ENCODE results near the gene JOSD2. TPM values are rescaled to one million over a fixed set of nuclear protein-coding genes. Genes with fewer than 3 reads are reported as not detected.

JOSD2 gene, protein sequence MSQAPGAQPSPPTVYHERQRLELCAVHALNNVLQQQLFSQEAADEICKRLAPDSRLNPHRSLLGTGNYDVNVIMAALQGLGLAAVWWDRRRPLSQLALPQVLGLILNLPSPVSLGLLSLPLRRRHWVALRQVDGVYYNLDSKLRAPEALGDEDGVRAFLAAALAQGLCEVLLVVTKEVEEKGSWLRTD
- total RNA-seq, result 10 to 100 TPM in 5 of 6 donors, 1 to 10 TPM in 1; 8.0 to 23.3 (median 13.2) TPM
- polyA plus RNA-seq, result 10 to 100 TPM; 25.1 to 41.2 TPM

GRCh38 chr19:50511069-50511822 lies at the start of gene JOSD2:
JOSD2 (minus strand) TSS chr19:50511191; CDS start chr19:50510431, 760 bp downstream.
- intact Hi-C loops (cut with DNase I), result no loop called here
- 2% methylated on average over 64 to 69 of the region's 69 CpGs for WGBS, 2 donors
- peak; percentile 90 to 95 (median 93) for ATAC-seq
- no peaks in the 10 kb centered on the region for H3K27me3 ChIP-seq
- no peaks in the 10 kb centered on the region for H3K4me1 ChIP-seq
- peak within 1 kb of the TSS; percentile 38 to 73 (median 52) for H3K4me3 ChIP-seq
- TF ChIP-seq, protein P1, sequence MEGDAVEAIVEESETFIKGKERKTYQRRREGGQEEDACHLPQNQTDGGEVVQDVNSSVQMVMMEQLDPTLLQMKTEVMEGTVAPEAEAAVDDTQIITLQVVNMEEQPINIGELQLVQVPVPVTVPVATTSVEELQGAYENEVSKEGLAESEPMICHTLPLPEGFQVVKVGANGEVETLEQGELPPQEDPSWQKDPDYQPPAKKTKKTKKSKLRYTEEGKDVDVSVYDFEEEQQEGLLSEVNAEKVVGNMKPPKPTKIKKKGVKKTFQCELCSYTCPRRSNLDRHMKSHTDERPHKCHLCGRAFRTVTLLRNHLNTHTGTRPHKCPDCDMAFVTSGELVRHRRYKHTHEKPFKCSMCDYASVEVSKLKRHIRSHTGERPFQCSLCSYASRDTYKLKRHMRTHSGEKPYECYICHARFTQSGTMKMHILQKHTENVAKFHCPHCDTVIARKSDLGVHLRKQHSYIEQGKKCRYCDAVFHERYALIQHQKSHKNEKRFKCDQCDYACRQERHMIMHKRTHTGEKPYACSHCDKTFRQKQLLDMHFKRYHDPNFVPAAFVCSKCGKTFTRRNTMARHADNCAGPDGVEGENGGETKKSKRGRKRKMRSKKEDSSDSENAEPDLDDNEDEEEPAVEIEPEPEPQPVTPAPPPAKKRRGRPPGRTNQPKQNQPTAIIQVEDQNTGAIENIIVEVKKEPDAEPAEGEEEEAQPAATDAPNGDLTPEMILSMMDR (IDR thresholded peaks at IDR 0.05), result no peak
- H3K36me3 ChIP-seq, result no peaks in the 10 kb centered on the region
- no peaks in the 10 kb centered on the region for H3K9me3 ChIP-seq
- H3K27ac ChIP-seq, result peak within 1 kb of the TSS in 2 of 4 donors; percentile 35 to 54
- FAIRE-seq, result peak; percentile 97
- peak; percentile 95 to 99 (median 97) for DNase-seq

- peaks cover 0 to 9% (median 2%) of the 10 kb centered on the region in 4 donors for H3K27me3 ChIP-seq
- no peaks in the 10 kb centered on the region for H3K4me1 ChIP-seq
- intact Hi-C loops (cut with DNase I), result no loop called here
- no peaks in the 10 kb centered on the region for H3K9me3 ChIP-seq
- no peaks in the 10 kb centered on the region for H3K36me3 ChIP-seq
- no peak overlapping the region for H3K27ac ChIP-seq
- H3K4me3 ChIP-seq, result no peak overlapping the region
- no peak for DNase-seq
- TF ChIP-seq, protein P1 (IDR thresholded peaks at IDR 0.05), result no peak
- no peak for FAIRE-seq
- ATAC-seq, result no peak
- WGBS, 2 donors, result 34 to 48% methylated on average over 10 of the region's 10 CpGs
Measured at GRCh38 chr19:50559636-50560035, 48.6 kb upstream of the JOSD2 start.

DNA sequence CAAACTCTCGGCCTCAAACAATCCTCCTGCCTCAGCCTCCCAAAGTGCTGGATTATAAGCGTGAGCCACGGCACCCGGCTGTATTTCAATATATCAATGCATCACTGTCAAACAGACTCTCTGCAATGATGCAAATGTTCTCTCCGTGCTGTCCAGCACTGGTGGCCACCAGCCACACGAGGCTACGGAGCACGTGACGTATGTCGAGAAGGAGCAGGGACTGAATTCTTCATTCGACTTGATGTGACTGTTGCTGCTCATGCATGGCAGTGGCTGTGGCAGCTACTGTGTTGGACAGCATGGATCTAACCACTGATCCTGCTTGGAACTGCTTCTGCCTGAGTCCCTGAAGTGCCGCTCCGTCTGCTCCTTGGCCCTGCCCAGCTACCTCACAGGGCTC lies 47.5 kb upstream of the JOSD2 start:
- TF ChIP-seq, protein P1 (IDR thresholded peaks at IDR 0.05), result no peak
- no peak for ATAC-seq
- no peak for FAIRE-seq
- Histone ChIP-seq H3K9me3 (no peaks in the 10 kb centered on the region), H3K27ac (no peak overlapping the region), H3K4me1 (no peaks in the 10 kb centered on the region), H3K4me3 (no peak overlapping the region), H3K27me3 (peaks cover 0 to 9% (median 2%) of the 10 kb centered on the region in 4 donors), H3K36me3 (no peaks in the 10 kb centered on the region)
- 69 to 82% methylated on average over 13 of the region's 13 CpGs for WGBS, 2 donors
- DNase-seq, result no peak
- intact Hi-C loops (cut with DNase I), result no loop called here

- peaks cover 0 to 9% (median 2%) of the 10 kb centered on the region in 4 donors for H3K27me3 ChIP-seq
- intact Hi-C loops (cut with DNase I), result no loop called here
- FAIRE-seq, result no peak
- H3K27ac ChIP-seq, result no peak overlapping the region
- ATAC-seq, result no peak
- H3K4me1 ChIP-seq, result no peaks in the 10 kb centered on the region
- 61 to 79% methylated on average over 4 of the region's 4 CpGs for WGBS, 2 donors
- TF ChIP-seq, protein P1 (IDR thresholded peaks at IDR 0.05), result no peak
- DNase-seq, result no peak
- H3K4me3 ChIP-seq, result no peak overlapping the region
- H3K36me3 ChIP-seq, result no peaks in the 10 kb centered on the region
- no peaks in the 10 kb centered on the region for H3K9me3 ChIP-seq
Measured at GRCh38 chr19:50558039-50558438, 47.0 kb upstream of the JOSD2 start.
